ENCODE data around the gene EXOC6.

GRCh38 chr10:92832121-92832520 lies 16.2 kb upstream of the EXOC6 start:
- no peak for TF ChIP-seq CTCF (IDR thresholded peaks at IDR 0.05)
- no peak for TF ChIP-seq POLR2A (IDR thresholded peaks at IDR 0.05)
